ENCODE measurements around the gene NOS2. TPM values are rescaled to one million over a fixed set of nuclear protein-coding genes. Genes with fewer than 3 reads are reported as not detected.
"Not testable (repeated sequence)": the region's sequence is repeated elsewhere in the genome, so short reads cannot be mapped to it uniquely, and the experiment has no call there.

Gene NOS2
- total RNA-seq, 1 experiment from 2014 or later, result 1.4 TPM

DNA sequence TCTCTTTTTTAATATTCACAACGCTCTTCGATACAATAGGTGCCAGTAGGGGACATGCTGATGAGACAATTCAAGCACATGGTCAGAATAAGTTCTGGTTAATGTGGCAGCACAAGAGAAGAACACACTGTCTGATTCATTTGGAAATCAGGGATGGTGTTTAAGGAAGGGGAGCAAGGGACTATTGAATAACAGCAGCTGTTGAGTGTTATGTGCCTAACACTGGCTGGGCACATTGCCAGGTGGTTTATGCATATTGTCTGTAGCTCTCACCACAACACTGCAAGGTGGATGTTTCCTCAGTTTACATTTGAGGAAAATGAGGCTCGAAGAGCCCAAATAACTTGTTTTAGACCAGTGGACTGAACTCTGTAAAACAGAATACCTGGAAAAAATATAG lies 48.6 kb upstream of the NOS2 start (continued):
- TF ChIP-seq, protein P1, sequence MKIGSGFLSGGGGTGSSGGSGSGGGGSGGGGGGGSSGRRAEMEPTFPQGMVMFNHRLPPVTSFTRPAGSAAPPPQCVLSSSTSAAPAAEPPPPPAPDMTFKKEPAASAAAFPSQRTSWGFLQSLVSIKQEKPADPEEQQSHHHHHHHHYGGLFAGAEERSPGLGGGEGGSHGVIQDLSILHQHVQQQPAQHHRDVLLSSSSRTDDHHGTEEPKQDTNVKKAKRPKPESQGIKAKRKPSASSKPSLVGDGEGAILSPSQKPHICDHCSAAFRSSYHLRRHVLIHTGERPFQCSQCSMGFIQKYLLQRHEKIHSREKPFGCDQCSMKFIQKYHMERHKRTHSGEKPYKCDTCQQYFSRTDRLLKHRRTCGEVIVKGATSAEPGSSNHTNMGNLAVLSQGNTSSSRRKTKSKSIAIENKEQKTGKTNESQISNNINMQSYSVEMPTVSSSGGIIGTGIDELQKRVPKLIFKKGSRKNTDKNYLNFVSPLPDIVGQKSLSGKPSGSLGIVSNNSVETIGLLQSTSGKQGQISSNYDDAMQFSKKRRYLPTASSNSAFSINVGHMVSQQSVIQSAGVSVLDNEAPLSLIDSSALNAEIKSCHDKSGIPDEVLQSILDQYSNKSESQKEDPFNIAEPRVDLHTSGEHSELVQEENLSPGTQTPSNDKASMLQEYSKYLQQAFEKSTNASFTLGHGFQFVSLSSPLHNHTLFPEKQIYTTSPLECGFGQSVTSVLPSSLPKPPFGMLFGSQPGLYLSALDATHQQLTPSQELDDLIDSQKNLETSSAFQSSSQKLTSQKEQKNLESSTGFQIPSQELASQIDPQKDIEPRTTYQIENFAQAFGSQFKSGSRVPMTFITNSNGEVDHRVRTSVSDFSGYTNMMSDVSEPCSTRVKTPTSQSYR (CRISPR knock-in tag; IDR thresholded peaks at IDR 0.05), result no peak

DNA sequence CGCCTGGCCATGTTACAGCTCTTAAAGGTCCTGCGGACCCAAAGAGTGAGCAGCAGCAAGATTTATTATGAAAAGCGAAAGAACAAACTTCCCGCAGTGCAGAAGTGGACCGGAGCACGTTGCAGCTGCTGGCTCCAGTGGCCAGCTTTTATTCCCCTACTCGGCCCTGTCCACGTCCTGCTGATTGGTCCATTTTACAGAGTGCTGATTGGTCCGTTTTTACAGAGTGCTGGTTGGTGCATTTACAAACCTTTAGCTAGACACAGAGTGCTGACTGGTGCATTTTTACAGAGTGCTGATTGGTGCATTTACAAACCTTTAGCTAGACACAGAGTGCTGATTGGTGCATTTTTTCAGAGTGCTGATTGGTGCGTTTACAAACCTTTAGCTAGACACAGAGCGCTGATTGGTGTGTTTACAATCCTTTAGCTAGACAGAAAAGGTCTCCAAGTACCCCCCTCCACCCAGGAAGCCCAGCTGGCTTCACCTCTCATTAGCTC lies 46.5 kb upstream of the NOS2 start:
- peaks cover 19% of the 10 kb centered on the region for H3K4me1 Mint-ChIP-seq
- DNase-seq (ENCODE audit: low spot score); H3K36me3 Mint-ChIP-seq; H3K4me3 Mint-ChIP-seq; H3K27ac Mint-ChIP-seq; H3K27me3 Mint-ChIP-seq (ENCODE audit: low read depth); ATAC-seq; POLR2A ChIA-PET: not testable (repeated sequence)
- CTCF ChIA-PET, result interaction anchor here (3.8 kb wide), 1 partner anchor 41 kb away, joined by 14 read pairs; no protein-coding TSS in a partner anchor
- peaks cover 15% of the 10 kb centered on the region for H3K9me3 Mint-ChIP-seq

DNA sequence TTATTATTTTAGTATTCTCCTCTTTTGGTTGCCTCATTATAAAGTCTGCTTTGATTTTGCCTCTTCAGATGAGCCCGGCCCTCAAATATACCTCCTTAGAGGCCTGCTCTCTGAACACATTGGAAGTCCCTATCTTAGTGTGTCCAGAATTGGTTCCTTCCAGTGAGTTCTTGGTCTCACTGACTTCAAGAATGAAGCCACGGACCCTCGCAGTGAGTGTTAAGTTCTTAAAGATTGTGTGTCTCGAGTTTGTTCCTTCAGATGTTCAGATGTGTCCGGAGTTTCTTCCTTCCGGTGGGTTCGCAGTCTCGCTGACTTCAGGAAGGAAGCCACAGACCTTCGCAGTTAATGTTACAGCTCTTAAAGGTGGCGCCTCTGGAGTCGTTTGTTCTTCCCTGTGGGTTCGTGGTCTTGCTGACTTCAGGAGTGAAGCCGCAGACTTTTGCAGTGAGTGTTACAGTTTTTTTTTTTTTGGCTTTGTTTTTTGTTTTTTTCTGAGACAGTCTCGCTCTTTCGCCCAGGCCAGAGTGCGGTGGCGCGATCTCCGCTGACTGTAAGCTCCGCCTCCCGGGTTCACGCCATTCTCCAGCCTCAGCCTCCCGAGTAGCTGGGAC lies 45.8 kb upstream of the NOS2 start:
- Mint-ChIP-seq H3K4me3 (no peak overlapping the region), H3K27me3 (ENCODE audit: low read depth) (no peaks in the 10 kb centered on the region), H3K36me3 (no peaks in the 10 kb centered on the region), H3K27ac (no peak overlapping the region), H3K4me1 (peaks cover 19% of the 10 kb centered on the region), H3K9me3 (peaks cover 15% of the 10 kb centered on the region)
- DNase-seq (ENCODE audit: low spot score), result no peak
- no peak for ATAC-seq
- CTCF ChIA-PET, result no interaction called here
- TF ChIP-seq IRF2 (CRISPR knock-in tag; IDR thresholded peaks at IDR 0.05; ENCODE audit: borderline replicate concordance, low read depth), result no peak
- TF ChIP-seq, protein P2, sequence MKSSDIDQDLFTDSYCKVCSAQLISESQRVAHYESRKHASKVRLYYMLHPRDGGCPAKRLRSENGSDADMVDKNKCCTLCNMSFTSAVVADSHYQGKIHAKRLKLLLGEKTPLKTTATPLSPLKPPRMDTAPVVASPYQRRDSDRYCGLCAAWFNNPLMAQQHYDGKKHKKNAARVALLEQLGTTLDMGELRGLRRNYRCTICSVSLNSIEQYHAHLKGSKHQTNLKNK (CRISPR knock-in tag; IDR thresholded peaks at IDR 0.05), result no peak
- POLR2A ChIA-PET, result no interaction called here

DNA sequence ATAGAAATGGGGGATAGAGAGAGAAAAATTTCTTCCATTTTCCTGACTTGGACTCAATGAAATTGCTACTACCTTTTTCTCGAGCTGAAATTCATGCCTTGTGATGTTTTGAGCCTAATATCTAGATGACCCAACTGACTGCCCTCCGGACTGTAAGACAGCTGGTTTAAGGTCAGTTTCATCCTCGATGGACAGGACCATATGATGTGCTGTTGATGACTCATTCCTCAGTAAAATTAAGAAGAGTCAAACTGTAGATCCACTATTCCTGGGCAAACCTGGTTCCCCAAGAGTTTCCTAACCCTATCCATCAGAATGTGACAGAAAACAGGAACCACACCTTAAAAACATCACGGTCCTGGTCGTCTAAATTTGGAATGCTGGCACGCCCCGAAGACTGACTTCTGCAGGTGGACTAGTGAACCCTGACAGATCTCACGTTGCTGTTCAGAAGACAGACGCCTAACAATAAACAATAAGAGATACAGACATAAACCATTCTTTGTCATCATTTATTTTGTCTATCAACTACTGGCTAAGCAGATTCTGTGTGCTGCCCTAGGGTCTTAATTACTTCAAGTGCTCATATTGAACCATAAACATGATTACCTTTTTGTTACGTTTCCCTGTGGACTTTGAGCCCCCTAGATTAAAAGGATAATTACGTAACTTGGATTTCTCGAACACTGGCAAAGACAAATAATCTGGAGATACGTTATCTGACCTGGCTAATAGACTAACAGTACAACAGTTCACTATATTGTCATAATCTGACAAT lies 45.1 kb upstream of the NOS2 start:
- Mint-ChIP-seq H3K27ac (no peak overlapping the region), H3K9me3 (peaks cover 15% of the 10 kb centered on the region), H3K27me3 (ENCODE audit: low read depth) (no peaks in the 10 kb centered on the region), H3K36me3 (no peaks in the 10 kb centered on the region), H3K4me3 (no peak overlapping the region), H3K4me1 (peaks cover 16% of the 10 kb centered on the region)
- DNase-seq (ENCODE audit: low spot score) (no peak), ATAC-seq (no peak)
- TF ChIP-seq, protein P3, sequence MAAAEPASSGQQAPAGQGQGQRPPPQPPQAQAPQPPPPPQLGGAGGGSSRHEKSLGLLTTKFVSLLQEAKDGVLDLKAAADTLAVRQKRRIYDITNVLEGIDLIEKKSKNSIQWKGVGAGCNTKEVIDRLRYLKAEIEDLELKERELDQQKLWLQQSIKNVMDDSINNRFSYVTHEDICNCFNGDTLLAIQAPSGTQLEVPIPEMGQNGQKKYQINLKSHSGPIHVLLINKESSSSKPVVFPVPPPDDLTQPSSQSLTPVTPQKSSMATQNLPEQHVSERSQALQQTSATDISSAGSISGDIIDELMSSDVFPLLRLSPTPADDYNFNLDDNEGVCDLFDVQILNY (CRISPR knock-in tag; IDR thresholded peaks at IDR 0.05), result no peak
- POLR2A ChIA-PET, result no interaction called here
- CTCF ChIA-PET, result no interaction called here

DNA sequence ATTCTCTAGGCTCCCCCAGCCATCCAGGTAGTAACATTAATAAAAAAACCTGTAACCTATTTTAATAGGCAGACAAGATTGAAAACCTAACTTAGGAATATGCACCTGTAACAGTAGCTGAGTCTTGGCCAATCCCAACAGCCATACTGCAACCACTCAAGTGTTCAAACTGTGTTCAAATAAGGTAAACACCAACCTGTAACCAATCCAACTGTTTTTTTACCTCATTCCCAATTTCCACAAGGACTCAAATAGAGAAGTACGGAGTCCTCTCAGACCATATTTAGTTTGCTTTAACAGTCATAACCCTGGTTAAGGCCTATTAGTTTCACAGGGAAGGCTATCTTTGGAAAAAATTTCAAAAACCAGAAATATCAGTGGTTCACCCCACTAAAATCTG lies 40.4 kb upstream of the NOS2 start:
- peaks cover 3% of the 10 kb centered on the region for H3K4me1 Mint-ChIP-seq
- no peak overlapping the region for H3K27ac Mint-ChIP-seq
- H3K4me3 Mint-ChIP-seq, result no peak overlapping the region
- no peaks in the 10 kb centered on the region for H3K36me3 Mint-ChIP-seq
- no peak for DNase-seq (ENCODE audit: low spot score)
- no peaks in the 10 kb centered on the region for H3K9me3 Mint-ChIP-seq
- ATAC-seq, result no peak
- CTCF ChIA-PET, result interaction anchor here (0.7 kb wide), 1 partner anchor 144 kb away, joined by 4 read pairs; no protein-coding TSS in a partner anchor
- POLR2A ChIA-PET, result no interaction called here
- H3K27me3 Mint-ChIP-seq (ENCODE audit: low read depth), result no peaks in the 10 kb centered on the region; the same call in 1 of the 2 replicates
- no peak for TF ChIP-seq NR3C1 (CRISPR knock-in tag; conservative IDR thresholded peaks at IDR 0.05; ENCODE audit: low read depth)
- no peak for TF ChIP-seq JUN (CRISPR knock-in tag; IDR thresholded peaks at IDR 0.05)
- TF ChIP-seq, protein P4, sequence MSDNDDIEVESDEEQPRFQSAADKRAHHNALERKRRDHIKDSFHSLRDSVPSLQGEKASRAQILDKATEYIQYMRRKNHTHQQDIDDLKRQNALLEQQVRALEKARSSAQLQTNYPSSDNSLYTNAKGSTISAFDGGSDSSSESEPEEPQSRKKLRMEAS (CRISPR knock-in tag; IDR thresholded peaks at IDR 0.05), result no peak
- TF ChIP-seq, protein P1 (CRISPR knock-in tag; IDR thresholded peaks at IDR 0.05), result no peak
- TF ChIP-seq, protein P5, sequence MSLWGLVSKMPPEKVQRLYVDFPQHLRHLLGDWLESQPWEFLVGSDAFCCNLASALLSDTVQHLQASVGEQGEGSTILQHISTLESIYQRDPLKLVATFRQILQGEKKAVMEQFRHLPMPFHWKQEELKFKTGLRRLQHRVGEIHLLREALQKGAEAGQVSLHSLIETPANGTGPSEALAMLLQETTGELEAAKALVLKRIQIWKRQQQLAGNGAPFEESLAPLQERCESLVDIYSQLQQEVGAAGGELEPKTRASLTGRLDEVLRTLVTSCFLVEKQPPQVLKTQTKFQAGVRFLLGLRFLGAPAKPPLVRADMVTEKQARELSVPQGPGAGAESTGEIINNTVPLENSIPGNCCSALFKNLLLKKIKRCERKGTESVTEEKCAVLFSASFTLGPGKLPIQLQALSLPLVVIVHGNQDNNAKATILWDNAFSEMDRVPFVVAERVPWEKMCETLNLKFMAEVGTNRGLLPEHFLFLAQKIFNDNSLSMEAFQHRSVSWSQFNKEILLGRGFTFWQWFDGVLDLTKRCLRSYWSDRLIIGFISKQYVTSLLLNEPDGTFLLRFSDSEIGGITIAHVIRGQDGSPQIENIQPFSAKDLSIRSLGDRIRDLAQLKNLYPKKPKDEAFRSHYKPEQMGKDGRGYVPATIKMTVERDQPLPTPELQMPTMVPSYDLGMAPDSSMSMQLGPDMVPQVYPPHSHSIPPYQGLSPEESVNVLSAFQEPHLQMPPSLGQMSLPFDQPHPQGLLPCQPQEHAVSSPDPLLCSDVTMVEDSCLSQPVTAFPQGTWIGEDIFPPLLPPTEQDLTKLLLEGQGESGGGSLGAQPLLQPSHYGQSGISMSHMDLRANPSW (CRISPR knock-in tag; conservative IDR thresholded peaks at IDR 0.05; ENCODE audit: low read depth), result no peak
- TF ChIP-seq GABPB1 (CRISPR knock-in tag; IDR thresholded peaks at IDR 0.05), result no peak
- TF ChIP-seq, protein P6, sequence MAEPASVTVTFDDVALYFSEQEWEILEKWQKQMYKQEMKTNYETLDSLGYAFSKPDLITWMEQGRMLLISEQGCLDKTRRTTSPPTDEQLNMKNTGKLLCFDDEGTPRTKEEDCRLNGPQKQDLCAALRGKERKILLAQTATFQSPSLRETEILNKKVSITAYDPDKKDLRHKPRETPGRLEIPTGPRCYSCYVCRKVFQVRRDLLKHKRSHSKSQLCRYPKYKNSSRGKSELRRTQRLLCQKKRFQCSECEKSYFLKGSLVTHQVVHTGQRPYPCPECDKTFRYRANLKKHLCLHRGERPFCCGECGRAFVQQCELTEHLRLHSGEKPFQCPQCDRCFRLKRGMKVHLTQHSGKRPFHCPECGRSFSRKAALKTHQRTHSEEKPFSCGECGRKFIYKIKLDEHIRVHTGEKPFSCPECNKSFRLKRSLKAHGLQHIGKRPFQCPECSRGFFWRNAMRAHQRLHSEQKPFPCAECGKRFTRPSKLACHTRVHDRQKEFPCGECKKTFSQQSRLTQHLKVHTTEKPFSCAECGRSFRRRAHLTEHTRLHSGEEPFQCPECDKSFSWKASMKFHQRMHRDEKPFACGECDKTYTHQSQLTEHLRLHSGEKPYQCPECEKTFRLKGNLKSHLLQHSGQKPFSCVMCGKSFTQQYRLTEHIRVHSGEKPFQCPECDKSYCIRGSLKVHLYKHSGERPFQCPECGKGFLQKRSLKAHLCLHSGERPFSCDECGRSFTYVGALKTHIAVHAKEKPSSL (CRISPR knock-in tag; conservative IDR thresholded peaks at IDR 0.05), result no peak

All from WTC11 (cell line).